GM19455 (cell line): ENCODE data around the gene ZNF408.

Experiments used
- ATAC-seq: cut with Tn5 transposase; IDR thresholded peaks from one replicate; pipeline ENCODE4 v1.9.1; 2021; ENCODE audit not compliant: unreplicated experiment

The ZNF408 gene

GRCh38 chr11:46725338-46726205, 24.7 kb downstream of the ZNF408 start:
- ATAC-seq, result no peak

GRCh38 chr11:46726206-46726862, 25.5 kb downstream of the ZNF408 start:
- ATAC-seq, result no peak

- ATAC-seq, result no peak
These were observed 27.3 kb downstream of the ZNF408 start for GRCh38 chr11:46727952-46728658.

- ATAC-seq, result no peak
These were observed 27.8 kb downstream of the ZNF408 start for GRCh38 chr11:46728659-46729040.

GRCh38 chr11:46729110-46730027, 28.5 kb downstream of the ZNF408 start:
- no peak for ATAC-seq

GRCh38 chr11:46731545-46731944, 30.7 kb downstream of the ZNF408 start:
- ATAC-seq, result no peak

GRCh38 chr11:46733234-46733633, 32.4 kb downstream of the ZNF408 start:
- ATAC-seq, result no peak

- ATAC-seq, result no peak
These were observed 35.3 kb downstream of the ZNF408 start for GRCh38 chr11:46736146-46736545.

- no peak for ATAC-seq
These were observed 35.8 kb downstream of the ZNF408 start for GRCh38 chr11:46736615-46737014.

GRCh38 chr11:46737699-46738098, 36.9 kb downstream of the ZNF408 start:
- no peak for ATAC-seq

- no peak for ATAC-seq
These were observed 38.1 kb downstream of the ZNF408 start for GRCh38 chr11:46738887-46739286.

GRCh38 chr11:46741600-46742484, 41.0 kb downstream of the ZNF408 start:
- ATAC-seq, result no peak

GRCh38 chr11:46743043-46743442, 42.2 kb downstream of the ZNF408 start:
- ATAC-seq, result no peak

- ATAC-seq, result no peak
These were observed 43.0 kb downstream of the ZNF408 start for GRCh38 chr11:46743693-46744339.

- no peak for ATAC-seq
These were observed 44.5 kb downstream of the ZNF408 start for GRCh38 chr11:46745328-46745727.

- ATAC-seq, result no peak
These were observed 45.2 kb downstream of the ZNF408 start for GRCh38 chr11:46745995-46746394.

GRCh38 chr11:46747150-46747549, 46.3 kb downstream of the ZNF408 start:
- ATAC-seq, result no peak
